CD4-positive, alpha-beta T cell treated with Interleukin-6 at 100 ng/mL for 8 hours (primary cell): ENCODE results near the gene LOXL3.

Experiments
- DNase-seq: peaks from one replicate; pipeline ENCODE4 v3.0.0-alpha.2; 2020; ENCODE audit warnings: mixed read lengths, low spot score

LOXL3 gene

DNA sequence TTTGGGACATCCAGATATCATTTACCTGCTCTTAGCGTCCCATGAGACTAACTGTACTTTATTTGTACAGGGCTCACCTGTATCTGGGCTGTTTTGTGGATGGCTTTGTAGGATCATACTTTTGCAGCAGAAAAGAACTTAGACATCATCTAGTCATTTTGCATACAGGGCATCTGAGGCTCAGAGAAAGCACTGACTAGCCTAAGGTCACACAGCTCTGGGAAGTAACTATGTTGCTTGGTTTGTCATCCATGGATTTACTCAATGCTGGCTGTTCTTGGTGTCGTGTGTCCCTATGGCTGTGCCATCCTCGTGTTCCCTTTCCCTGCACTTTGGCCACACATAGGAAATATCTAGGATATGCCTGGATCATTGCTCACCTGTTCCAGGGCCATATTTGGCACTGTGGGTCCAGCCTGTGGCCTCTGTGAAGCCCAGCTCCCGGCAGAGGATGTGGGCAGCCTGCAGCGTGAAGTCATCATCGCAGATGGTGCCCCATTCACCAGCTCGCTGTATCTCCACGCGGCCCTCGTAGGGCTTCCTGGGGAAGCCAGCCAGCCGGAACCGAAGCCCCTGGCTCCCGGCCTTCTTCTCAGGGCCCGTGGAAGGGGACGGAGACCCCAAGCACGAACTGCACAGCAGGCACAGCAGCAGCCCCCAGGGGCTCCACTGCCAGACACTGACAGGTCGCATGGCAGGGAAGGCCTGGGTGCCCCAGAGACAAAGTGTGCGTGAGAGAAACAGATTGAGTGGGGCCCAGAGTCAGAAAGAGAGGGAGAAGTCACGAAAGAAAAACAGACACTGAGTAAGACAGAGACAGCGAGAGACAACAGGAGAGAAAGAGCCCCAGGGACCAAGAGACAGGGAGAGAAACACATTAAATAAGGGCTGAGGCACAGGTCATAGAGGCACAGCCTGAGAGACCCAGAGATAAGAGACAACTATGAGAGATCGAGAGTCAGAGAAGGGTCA is 1.5 kb downstream of the LOXL3 start:
- DNase-seq, result no peak

DNA sequence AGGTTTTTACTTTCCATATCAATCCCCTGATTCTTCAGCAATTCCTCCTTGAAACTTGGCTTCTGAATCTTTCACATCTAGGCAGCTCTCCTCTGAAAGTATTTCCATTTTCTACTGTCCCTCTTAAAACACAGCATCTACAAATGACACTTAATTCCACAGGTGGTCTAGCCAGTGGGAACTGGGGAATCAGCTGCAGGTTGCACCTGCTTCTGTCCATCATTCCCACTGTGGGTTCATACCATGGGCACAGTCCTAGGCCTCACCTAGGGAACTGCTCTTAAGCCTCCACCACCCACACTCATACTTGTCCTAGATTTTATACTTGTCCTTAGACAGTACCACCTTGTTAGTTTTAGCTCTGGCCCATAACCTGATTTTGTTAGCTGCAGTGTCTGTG is 2.2 kb downstream of the LOXL3 start:
- no peak for DNase-seq

DNA sequence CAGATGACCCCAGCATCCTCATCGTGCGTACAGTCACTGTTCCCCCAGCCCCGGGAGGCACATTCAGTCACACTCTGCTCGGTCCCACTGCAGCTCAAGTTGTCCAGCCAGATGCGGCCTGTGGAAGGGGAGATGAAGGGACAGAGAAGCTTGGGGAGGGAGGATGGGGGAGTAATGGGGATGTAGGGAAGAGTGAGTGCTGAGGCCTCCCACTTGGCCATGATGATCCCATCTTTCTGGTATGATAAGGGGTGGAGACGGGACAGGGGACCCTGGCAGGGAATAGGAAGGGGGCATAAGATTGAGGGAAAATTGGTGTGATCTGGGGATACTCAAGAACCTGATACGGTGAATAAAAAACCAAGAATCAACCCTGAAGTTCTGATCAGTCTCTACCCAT is 3.5 kb downstream of the LOXL3 start:
- no peak for DNase-seq

DNA sequence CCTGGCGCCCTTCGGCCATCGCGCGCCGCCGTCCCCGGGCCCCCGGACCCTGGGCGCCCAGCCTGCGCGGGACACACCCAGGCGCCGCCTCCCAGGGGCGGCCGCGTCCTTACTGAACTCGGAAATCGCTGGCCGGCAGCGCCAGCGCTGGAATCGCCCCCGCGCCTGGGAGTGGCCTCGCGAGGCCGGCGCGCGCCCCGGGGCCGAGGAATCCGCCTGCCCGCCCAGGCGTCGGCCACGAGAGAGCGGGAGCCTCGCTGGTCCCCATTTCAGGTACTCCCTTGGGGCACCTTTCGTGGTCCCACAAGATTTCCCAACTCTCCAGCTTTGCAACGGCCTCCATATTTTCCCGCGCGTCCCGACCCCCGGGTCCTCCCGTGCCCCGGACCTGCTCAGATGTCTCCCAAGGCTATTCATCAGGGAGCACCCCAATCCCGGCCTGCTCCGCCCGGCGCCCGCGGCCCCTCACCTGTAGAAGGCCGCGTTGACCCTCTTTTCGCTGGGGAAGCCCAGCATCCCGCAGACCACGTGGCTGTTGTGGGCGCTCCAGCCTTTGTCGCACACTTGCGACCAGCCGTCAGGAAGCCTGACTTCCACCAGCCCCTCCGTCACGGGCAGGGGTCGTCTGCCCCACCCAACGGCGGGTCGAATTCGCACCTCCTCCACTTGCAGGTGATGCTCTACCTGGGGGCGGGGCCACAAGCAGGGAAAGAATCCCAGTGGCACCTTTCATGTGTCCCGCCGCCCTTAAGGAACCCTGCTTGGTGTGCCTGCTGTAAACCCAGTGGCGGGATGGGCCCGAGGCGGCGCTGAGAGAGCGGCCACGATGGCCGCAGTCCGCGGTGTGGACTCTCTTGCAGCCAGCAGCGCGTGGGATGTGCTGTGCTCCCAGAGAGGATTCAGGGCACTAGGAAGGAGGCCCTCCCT is 4.6 kb downstream of the LOXL3 start:
- DNase-seq, result no peak

DNA sequence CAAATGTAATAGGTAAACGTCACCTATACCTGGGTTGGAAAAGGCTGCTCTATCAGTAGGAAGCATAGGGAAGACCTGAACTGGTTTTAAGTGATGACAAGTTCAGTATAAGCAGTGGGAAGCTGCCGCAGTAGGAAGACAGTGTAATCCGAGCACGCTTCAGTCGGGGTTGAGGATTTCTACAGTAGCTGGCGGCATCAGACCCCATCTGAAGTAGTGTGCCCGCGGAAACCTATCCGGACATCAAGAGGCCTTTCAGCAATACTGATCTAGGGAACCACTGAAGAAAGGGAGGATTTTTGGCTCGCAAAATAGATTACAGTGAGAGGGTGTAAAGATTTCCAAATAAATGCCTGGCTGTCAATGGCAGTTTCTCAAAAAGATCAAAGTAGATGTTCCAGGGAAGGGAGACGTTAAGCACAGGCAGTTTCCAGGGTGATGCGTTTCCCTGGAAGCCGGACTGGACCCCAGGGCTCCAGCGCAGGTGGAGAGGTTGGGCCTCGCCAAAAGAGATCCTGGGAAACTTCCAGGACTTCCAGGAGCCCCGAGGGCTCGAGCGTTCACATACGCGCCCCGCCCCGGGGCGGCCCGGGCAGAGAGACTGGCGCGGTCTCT is 5.3 kb downstream of the LOXL3 start:
- DNase-seq, result no peak

DNA sequence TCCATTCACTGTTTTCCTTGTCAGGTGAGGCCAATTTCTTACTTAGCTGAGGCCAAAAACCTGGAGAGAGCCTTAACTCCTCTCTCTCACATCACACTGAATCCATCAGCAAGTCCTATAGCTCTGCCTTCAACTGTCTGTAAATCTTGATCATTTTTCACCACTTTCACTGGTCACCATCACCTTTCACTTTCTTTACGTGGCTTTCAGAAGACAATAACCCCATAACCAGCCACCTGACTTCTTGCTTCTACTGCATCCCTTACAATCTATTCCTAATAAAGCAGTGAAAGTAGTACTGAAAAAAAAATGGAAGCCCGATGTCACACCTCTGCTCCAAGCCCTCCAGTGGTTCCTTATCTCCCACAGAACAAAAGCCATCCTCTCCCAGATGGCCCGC is 7.7 kb downstream of the LOXL3 start:
- DNase-seq, result no peak

DNA sequence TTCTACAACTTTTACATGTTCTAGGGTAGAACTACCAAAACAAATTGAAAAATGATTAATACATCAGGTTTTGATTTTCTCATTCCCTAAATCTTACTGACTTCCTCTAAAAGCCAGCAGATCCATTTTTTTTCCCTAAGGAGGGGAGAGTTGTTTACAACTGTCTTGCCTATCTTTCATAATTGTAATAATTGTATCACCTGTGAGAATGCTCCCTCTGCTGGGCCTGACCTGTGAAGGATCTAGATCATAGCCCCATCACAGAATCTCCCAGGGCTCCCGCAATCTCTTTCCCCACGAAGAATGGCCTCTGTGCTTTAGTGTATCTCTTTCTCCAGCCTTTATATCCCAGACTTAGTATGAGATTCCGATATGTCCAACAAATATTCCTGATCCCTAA is 9.1 kb downstream of the LOXL3 start:
- no peak for DNase-seq

DNA sequence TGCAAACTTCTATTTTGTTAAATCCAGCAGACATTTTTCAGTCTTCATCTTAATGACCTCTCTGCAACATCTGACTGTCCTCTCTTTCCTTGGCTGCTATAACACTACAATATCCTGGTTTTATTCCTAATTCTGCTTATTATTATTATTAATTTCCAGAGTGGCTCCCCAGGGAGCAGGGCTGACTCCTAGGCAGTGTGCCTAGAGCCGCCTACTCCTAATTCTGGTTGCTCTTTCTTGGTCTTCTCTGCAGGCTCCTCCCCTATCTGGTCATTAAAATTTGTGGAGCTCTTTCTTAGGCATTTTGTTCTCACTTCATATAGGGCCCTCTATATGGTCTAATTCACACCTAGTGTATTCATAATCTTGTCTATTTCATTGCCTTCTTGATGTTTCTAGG is 10.8 kb downstream of the LOXL3 start:
- DNase-seq, result no peak

DNA sequence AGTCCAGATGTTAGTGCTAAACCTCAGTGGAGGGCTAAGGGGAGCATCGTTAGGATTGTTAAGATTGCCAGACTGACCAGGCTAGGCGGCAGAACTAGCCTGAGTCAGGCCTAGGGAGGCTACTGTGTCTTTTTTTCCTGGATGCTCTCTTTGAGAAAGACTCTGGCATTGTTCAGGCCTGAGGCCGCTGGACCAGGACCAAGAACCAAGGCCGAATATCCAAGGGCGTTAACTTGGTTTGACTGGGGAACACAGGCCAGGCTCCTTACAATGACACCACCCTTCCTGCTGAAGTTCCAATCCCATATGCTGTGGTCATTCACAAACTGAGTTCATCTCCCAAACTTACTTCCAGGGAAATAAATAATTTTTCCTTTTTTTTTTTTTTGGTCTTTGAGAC is 13.5 kb downstream of the LOXL3 start:
- DNase-seq, result no peak

DNA sequence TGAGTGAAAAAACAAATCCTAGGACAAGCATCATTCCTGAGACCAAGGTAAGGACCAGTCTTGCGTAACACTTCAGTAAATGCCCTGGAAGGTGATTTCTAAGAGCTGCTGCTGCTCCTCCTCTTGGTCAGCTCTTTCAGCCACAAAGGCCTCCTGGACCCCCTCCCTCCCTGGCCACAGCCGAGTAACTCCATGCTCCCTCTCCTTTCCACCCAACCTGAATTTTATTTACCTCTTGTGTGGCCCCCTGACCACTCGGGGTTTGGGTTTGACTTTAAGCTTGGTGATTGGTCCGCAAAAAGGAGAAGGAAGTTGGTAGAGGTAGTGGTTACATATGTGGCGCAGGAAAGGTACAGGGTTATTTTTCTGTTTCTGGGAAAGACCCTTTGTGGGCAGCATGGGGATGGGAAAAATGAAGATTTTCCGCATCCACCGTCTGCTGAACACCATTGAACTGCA is 14.8 kb downstream of the LOXL3 start:
- DNase-seq, result no peak

DNA sequence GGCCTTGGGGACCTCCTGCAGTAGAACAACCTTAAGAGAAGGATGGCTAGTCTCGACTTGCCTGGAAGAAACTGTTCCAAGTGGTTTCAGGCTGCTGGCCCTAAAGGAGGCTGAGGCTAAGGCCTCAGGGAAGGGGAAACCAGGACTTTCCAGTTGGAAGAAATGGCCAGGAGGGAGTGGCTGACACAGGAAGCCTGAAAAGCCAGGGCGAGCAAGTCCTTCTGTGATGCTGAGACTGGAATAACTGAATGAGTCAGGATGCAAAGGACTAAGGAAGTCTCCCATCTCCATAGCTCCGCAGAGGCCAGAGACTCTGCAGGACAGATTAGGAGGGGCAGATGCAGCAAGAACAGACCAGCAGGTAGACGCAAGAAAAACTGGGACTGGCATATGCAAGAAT is 16.6 kb downstream of the LOXL3 start:
- no peak for DNase-seq

DNA sequence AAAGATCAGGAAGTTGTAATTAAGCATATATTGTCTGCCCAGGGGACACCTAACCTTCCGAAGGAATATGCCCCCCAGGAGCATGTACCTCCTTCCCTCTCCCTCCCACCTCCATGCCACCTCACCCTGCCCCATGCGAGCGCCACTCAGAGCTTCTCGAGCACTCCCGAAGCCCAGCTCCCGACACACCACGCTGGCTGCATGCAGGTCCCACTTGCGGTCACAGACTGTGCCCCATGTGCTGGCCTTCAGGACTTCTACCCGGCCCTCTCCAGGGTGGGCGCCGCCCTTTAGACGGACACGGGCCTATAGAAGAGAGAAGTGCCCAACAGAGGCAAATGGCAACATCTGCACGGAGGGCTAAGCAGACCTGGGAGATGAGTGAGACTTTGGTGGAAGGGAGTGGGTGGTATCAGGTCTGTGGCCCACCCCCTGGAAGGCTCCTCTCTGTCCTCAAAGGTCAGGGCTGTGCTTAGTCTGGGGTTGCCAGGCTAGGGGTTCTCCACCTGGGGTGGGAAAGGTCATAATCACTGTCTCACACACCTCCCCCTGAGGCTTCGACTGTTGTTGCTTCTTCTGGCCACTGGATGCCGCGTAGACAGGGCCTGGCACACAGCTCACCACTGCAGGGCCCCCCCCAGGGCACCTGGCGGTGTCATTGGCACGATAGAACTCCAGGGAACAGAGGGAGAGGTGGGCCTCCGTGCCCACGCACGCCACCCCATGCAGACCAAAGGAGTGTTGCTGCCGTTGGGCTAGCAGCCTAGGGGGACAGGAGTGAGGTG is 17.4 kb downstream of the LOXL3 start:
- no peak for DNase-seq

DNA sequence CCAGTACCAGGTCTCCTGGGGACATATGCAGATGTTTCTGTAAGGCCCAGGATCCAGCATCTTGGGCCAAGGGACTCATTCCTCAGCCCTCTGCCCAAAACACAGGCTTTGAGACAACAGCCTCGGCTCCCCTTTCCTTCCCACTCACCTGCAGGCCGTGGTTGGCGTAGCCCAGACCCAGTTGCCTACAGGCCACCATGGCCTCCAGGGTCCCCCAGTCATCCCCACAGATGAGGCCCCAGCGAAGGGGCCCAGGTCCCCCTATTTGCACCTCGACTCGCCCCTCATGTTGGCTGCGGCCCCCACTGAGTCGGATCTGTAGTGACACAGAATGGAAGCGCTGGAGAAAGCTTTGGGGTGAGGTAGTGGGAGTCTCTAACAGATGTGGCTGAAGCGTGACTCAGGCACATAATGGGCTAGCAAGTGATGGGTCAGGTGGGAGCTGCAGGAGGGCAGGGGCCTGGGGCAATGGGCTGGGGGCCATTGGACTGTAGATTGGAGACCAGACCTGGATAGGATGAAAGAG is 18.2 kb downstream of the LOXL3 start:
- no peak for DNase-seq

DNA sequence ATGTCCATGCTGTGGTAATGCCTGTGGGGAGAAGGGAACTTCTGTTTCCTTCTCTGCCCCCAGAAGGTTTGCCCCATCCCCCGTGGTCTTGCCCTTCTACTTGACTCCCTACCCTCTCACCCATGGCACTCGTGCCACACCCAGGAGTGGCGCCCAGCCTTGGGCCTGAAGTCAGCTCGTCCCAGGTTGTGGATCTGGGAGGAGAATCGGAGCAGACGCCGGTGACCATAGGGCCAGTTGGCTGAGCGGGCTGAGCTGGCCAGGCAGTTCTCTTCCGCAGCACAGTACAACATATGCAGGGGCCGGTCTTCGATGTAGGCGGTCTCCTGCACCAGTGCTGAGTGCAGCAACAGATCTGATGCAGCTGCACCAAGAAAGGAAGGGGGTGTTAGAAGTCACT is 19.3 kb downstream of the LOXL3 start:
- no peak for DNase-seq

DNA sequence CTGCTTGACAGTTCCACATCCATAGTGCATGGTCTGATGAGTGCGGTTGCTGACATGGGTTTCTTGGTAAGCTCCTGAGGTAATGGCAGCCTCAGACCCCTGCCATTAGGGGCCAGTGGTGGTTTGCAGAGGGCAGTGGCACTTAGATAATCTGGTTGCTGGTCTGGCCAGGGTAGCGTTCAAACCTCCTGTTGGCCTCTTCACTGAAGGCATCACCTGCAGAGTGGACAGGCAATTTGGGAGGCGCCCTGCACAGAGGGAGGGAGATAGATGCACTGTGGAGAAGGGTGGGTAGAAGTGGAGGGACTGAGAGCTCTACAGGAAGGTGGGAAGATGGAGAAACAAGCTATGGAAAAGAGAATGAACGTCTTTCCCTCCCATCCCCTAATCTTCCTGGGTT is 20.3 kb downstream of the LOXL3 start:
- DNase-seq, result no peak

DNA sequence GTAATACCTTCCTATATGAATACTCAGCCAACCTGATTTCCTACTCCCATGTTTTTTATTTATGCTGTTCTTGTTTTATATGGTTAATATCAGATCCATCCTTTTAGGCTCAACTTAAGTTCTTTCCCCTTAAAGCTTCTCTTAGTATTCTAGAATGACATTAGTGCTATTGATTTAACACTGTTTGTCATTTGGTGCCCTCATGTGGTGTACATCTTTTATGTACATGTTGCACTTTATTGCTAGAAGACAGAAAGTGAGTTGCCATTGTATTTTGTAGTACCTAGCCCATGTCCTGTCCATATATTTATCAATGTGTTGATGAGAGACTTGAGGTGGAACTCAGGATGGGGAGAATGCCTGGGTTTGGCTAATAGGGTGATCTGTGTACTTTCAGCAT is 21.5 kb downstream of the LOXL3 start:
- DNase-seq, result peak; percentile 32

DNA sequence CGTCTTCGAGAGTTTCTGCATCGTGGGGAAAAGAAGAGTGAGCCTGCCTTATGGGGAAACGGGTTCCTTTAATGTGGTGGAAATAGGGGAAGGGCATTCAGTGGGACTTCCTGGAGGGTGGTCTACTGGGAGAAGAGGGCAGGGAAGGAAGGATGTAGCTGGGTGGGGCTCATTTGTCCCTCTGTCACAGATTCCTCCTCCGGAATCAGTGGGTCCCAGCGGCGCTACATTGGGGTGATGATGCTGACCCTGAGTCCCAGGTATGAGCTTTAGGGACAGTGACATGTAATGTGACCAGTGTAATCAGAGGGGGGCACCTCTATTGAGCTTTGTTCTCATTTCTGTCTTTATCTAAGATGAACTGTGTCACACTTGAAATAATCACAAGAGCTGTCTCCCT is 22.1 kb downstream of the LOXL3 start:
- no peak for DNase-seq

DNA sequence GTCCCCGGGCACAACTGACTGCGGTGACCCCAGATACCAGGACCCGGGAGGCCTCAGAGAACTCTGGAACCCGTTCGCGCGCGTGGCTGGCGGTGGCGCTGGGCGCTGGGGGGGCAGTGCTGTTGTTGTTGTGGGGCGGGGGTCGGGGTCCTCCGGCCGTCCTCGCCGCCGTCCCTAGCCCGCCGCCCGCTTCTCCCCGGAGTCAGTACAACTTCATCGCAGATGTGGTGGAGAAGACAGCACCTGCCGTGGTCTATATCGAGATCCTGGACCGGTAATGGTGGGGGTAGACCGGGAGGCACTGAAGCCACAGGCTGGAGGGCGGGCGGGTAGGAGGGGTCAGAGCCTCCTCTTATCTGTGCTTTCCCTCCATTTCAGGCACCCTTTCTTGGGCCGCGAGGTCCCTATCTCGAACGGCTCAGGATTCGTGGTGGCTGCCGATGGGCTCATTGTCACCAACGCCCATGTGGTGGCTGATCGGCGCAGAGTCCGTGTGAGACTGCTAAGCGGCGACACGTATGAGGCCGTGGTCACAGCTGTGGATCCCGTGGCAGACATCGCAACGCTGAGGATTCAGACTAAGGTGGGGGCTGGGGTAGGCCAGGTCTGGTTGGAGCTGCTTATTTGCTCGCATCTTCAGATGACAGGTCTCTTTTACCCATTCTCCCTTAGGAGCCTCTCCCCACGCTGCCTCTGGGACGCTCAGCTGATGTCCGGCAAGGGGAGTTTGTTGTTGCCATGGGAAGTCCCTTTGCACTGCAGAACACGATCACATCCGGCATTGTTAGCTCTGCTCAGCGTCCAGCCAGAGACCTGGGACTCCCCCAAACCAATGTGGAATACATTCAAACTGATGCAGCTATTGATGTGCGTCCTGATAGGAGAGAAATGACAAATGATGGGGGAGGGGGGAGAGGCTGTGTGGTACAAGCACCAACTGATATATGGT is 23.2 kb downstream of the LOXL3 start:
- DNase-seq, result peak; percentile 28

DNA sequence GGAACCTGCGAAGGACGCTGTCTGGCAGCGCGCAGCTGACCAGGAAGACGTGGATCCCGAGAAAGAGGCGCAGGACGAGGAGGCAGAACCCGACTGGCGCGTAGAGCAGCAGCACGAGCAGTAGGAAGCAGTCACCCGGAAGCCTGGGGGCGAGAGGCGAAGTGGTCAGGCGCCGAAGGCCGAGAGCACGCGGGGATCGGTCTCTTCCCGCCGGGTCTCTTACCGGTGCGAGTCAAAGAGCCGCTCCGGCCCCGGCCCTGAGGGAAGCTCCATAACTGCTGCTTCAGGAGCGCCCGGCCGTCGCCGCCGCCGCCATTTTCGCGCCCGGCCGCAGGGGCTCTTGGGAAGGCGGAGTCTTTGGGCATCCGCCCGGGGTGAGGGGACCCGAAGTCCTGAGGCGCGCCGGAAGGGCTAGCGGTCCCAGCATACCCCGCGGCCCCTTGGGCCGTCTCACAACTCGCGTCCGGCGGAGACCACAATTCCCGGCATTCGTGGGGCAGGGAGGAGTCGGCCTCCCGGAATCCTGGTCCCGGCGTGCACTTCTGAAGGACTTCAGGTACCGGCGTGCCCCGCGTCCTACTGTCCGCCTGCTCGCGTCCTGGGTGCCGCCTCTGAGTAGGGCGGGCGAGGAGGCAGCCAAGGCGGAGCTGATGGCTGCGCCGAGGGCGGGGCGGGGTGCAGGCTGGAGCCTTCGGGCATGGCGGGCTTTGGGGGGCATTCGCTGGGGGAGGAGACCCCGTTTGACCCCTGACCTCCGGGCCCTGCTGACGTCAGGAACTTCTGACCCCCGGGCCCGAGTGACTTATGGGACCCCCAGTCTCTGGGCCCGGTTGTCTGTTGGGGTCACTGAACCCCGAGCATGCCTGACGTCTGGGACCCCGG is 24.1 kb downstream of the LOXL3 start, which contains the start of the genes AUP1 and HTRA2:
Gene AUP1 (minus strand): TSS at position 350 of the 882 bp plus-strand sequence. CDS start 77 bp downstream, at position 273.
Gene HTRA2 (plus strand): TSS at position 577 of the 882 bp plus-strand sequence. CDS start 74 bp downstream, at position 651.
- DNase-seq, result peak; percentile 86
